GM12873 (cell line): ENCODE measurements around the gene MTURN.

Source experiments
- TF ChIP-seq, protein P1 (sequence below): IDR thresholded peaks from 2 replicates; pipeline ENCODE4 v1.5.1; 2012; ENCODE audit warnings: low read depth, mild to moderate bottlenecking, moderate library complexity, low read length, control low read depth; ENCODE audit not compliant: insufficient read depth; ENCODE audit errors: missing control alignments

Gene MTURN

DNA sequence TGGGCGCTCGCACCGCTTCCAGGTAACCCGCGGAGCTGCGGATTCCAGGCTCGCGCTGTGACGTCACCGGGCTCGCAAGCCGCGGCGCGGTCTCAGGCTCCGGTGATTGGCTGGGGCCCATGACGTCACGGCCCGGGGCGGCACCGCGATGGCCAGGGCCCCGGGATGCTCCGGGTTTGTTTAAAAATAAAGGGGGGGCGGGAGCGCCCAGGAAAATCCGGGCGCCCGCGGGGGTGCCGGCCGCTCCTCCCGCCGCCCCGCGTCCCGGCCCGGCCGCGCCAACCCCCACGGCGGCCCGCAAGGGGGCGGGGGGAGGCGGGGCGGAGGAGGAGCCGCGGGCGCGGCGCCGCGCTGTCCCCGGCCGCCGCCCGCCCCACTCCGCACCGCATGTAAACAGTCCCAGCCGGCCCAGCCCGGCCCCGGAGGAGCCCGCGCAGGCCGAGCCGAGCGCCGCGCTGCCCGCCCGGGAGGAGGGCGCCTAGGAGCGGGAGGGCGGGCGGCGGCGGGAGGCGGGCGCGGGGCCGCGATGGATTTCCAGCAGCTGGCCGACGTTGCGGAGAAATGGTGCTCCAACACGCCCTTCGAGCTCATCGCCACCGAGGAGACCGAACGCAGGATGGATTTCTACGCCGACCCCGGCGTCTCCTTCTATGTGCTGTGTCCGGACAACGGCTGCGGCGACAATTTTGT, at the start of gene MTURN:
Gene MTURN, plus strand, starts transcription at position 376 of the 690 bp plus-strand sequence. Its CDS starts 151 bp downstream, at position 527.
- TF ChIP-seq, protein P1, sequence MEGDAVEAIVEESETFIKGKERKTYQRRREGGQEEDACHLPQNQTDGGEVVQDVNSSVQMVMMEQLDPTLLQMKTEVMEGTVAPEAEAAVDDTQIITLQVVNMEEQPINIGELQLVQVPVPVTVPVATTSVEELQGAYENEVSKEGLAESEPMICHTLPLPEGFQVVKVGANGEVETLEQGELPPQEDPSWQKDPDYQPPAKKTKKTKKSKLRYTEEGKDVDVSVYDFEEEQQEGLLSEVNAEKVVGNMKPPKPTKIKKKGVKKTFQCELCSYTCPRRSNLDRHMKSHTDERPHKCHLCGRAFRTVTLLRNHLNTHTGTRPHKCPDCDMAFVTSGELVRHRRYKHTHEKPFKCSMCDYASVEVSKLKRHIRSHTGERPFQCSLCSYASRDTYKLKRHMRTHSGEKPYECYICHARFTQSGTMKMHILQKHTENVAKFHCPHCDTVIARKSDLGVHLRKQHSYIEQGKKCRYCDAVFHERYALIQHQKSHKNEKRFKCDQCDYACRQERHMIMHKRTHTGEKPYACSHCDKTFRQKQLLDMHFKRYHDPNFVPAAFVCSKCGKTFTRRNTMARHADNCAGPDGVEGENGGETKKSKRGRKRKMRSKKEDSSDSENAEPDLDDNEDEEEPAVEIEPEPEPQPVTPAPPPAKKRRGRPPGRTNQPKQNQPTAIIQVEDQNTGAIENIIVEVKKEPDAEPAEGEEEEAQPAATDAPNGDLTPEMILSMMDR = no peak

DNA sequence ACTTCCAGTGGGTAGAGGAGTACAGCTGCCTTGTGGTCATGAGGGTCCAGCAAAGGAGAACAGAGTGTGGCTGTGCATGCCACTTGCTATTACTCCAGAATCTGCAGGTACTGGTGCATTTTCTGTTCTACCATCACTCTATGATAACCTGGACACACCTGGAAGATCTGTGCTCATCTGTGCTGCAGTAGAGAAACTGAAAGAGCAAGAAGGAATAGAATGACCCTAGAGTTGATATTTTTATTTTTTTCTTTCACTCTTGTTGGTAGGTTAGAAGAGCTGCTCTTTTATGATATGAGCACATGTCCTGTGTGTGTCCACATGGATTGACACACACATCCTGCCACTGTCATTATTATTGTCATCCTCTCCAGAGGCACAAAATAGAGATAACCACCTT, 48.3 kb upstream of the MTURN start:
- TF ChIP-seq, protein P1 = no peak

GRCh38 chr7:30087371-30087770, 47.4 kb upstream of the MTURN start:
- TF ChIP-seq, protein P1 = no peak

DNA sequence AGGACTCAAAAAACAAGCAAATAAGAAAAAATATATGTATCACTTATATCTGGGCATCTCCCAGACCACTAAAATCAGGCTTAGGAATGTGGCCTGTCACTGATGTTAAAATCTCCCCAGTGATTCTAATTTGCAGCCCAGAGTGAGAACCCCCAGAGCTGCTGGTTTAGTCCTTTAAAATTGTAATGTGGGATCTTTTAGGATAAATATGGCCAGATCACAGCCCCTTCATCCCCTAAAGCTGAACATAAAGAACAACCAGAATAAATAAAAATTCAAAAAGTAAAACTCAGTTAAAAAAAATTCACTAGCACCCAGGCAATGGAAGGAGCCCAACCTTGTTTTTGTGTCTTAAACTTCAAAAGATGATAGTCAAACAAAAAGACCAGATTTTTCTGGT, 46.4 kb upstream of the MTURN start:
- TF ChIP-seq, protein P1 = no peak

- TF ChIP-seq, protein P1 = no peak
Observed at GRCh38 chr7:30090111-30090510, 44.7 kb upstream of the MTURN start.

DNA sequence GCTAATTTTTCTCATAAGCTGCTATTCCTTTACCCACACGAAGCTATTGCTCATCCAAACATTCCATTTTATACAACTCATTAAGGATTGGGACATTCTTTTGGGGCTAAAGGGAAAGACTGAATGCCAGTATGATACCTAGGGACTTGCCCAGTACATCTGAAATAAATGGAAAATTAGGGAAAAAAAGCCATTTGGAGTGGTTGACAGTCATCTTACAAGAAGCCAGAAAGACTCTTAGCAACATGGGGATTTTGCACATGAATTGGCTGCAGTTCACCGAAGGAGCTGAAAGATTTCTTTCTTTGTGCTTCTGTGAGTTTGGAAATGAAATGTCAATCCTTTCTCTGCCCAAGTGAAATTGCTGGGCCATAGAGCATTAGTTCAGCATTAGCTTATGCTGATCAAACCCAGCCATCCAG, 43.3 kb upstream of the MTURN start:
- TF ChIP-seq, protein P1 = no peak

- TF ChIP-seq, protein P1 = no peak
Observed at GRCh38 chr7:30091987-30092386, 42.8 kb upstream of the MTURN start.
